Liver (tissue), 9 donors: ENCODE data around the gene PRKAR1B. TPM values are rescaled to one million over a fixed set of nuclear protein-coding genes. Genes with fewer than 3 reads are reported as not detected.

Experiments
- DNase-seq: peaks from one replicate; pipeline ENCODE4 v3.0.0-alpha.2; 2017; ENCODE audit warnings: low spot score
- H3K27ac ChIP-seq, 2 donors: one replicate each; pipeline ENCODE4 v1.7.0; 2013; ENCODE audit warnings: inconsistent platforms in 2 of 2, low read length in 2 of 2, control low read depth in 1 of 2, low read depth in 1 of 2, mild to moderate bottlenecking in 1 of 2
- H3K27me3 ChIP-seq, 4 donors: one replicate each; pipeline versions ENCODE4 v1.6.1 to v1.7.0; 2013; ENCODE audit warnings: low read length in 3 of 4, inconsistent platforms in 1 of 4, mild to moderate bottlenecking in 1 of 4, moderate library complexity in 1 of 4; ENCODE audit not compliant: control insufficient read depth in 4 of 4, insufficient read depth in 4 of 4
- H3K36me3 ChIP-seq, 4 donors: one replicate each; pipeline versions ENCODE4 v1.6.1 to v1.7.0; 2013; ENCODE audit warnings: low read length in 3 of 4, mild to moderate bottlenecking in 3 of 4, low read depth in 1 of 4, moderate library complexity in 1 of 4; ENCODE audit not compliant: control insufficient read depth in 4 of 4, insufficient read depth in 3 of 4
- H3K4me1 ChIP-seq, 4 donors: one replicate each; pipeline versions ENCODE4 v1.6.1 to v1.7.0; 2013; ENCODE audit warnings: low read length in 3 of 4, mild to moderate bottlenecking in 3 of 4, moderate library complexity in 1 of 4; ENCODE audit not compliant: control insufficient read depth in 4 of 4, insufficient read depth in 4 of 4
- H3K4me3 ChIP-seq, 3 donors: one replicate each; pipeline versions ENCODE4 v1.6.1 to v1.7.0; 2013; ENCODE audit warnings: low read length in 3 of 3, control low read depth in 1 of 3, low read depth in 1 of 3, mild to moderate bottlenecking in 1 of 3
- H3K9ac ChIP-seq, 2 donors: one replicate each; pipeline ENCODE4 v1.7.0; 2013; ENCODE audit warnings: low read length in 2 of 2, mild to moderate bottlenecking in 2 of 2, moderate library complexity in 2 of 2, control low read depth in 1 of 2, low read depth in 1 of 2
- H3K9me3 ChIP-seq, 4 donors: one replicate each; pipeline versions ENCODE4 v1.6.1 to v1.7.0; 2013; ENCODE audit warnings: low read length in 3 of 4; ENCODE audit not compliant: control insufficient read depth in 4 of 4
- ATF3 ChIP-seq: IDR thresholded peaks from 2 replicates; pipeline ENCODE4 v1.6.1; 2016; ENCODE audit warnings: antibody characterized with exemption
- CTCF ChIP-seq: fragments of 150-350 bp; IDR thresholded peaks from 2 replicates; pipeline ENCODE4 v1.5.1; 2017; ENCODE audit warnings: improper control_type of control experiment, low read depth, low read length; ENCODE audit not compliant: missing input control
- EGR1 ChIP-seq, 2 donors: IDR thresholded peaks; 2 replicates each; pipeline ENCODE4 v1.6.1; 2016 to 2018; ENCODE audit warnings: antibody characterized with exemption in 2 of 2, low read depth in 2 of 2
- FOXA1 ChIP-seq: IDR thresholded peaks from 2 replicates; pipeline ENCODE4 v1.6.1; 2016; ENCODE audit warnings: antibody characterized with exemption
- FOXA2 ChIP-seq: IDR thresholded peaks from 2 replicates; pipeline ENCODE4 v1.6.1; 2016; ENCODE audit warnings: antibody characterized with exemption
- GABPA ChIP-seq, 2 donors: IDR thresholded peaks in 1 of 2; conservative IDR thresholded peaks in 1 of 2; 2 replicates each; pipeline ENCODE4 v1.6.1; 2016; ENCODE audit warnings: antibody characterized with exemption in 2 of 2, mild to moderate bottlenecking in 1 of 2, moderate library complexity in 1 of 2
- HNF4A ChIP-seq, 2 donors: conservative IDR thresholded peaks; 2 replicates each; pipeline ENCODE4 v1.6.1; 2016; ENCODE audit warnings: antibody characterized with exemption in 2 of 2, mild to moderate bottlenecking in 2 of 2
- HNF4G ChIP-seq: IDR thresholded peaks from 2 replicates; pipeline ENCODE4 v1.6.1; 2016; ENCODE audit warnings: antibody characterized with exemption
- JUND ChIP-seq, 2 donors: IDR thresholded peaks; 2 replicates each; pipeline ENCODE4 v1.6.1; 2016; ENCODE audit warnings: antibody characterized with exemption in 2 of 2
- MAX ChIP-seq: IDR thresholded peaks from 2 replicates; pipeline ENCODE4 v1.6.1; 2016; ENCODE audit warnings: antibody characterized with exemption
- NR2F2 ChIP-seq: IDR thresholded peaks from 2 replicates; pipeline ENCODE4 v1.6.1; 2016; ENCODE audit warnings: antibody characterized with exemption
- RAD21 ChIP-seq, 2 donors: IDR thresholded peaks; 2 replicates each; pipeline ENCODE4 v1.6.1; 2016; ENCODE audit warnings: antibody characterized with exemption in 2 of 2, mild to moderate bottlenecking in 2 of 2
- REST ChIP-seq: IDR thresholded peaks from 2 replicates; pipeline ENCODE4 v1.6.1; 2016; ENCODE audit warnings: antibody characterized with exemption, mild to moderate bottlenecking
- SP1 ChIP-seq: IDR thresholded peaks from 2 replicates; pipeline ENCODE4 v1.6.1; 2018; ENCODE audit warnings: antibody characterized with exemption, mild to moderate bottlenecking
- ZBTB33 ChIP-seq: IDR thresholded peaks from 2 replicates; pipeline ENCODE4 v1.6.1; 2016; ENCODE audit warnings: antibody characterized with exemption
- WGBS: extraction: QIAGEN DNeasy Blood & Tissue Kit; methylation state at CpG from one replicate; pipeline ENCODE4 v1.1.7; 2013; 5-methylcytosine and 5-hydroxymethylcytosine counted together
- polyA plus RNA-seq, 2 donors: library from polyadenylated mRNA; stranded (reverse) in 1 of 2; unstranded in 1 of 2; fragments of 200-250 nt in 1 of 2; fragments of >200 nt in 1 of 2; fragmentation: Nextera tagmentation in 1 of 2; extraction: Ambion mirVana in 1 of 2; gene quantifications; one replicate each; pipeline versions ENCODE4 v1.2.1 to v1.2.3, GENCODE V29; 2013 to 2015
- total RNA-seq, 2 donors: library from RNA; depleted of rRNA; stranded (reverse); fragments of >200 nt; gene quantifications; one replicate each; pipeline ENCODE4 v1.2.3, GENCODE V29; 2014
- donor health status: healthy.
- donor health status: healthy.
- donor health status: healthy.
- donor health status: healthy.
- donor health status: healthy.

The PRKAR1B gene
- total and polyA plus RNA-seq, 4 donors: 11.1 to 14.4 (median 12.4) TPM

- Histone ChIP-seq H3K4me1 (no peaks in the 10 kb centered on the region), H3K9ac (no peak overlapping the region), H3K27me3 (no peaks in the 10 kb centered on the region), H3K4me3 (no peak overlapping the region), H3K9me3 (peaks cover 2 to 12% (median 4%) of the 10 kb centered on the region in 4 donors), H3K36me3 (no peaks in the 10 kb centered on the region), H3K27ac (no peak overlapping the region)
- TF ChIP-seq RAD21 (IDR thresholded peaks at IDR 0.05): no peak
- no peak for TF ChIP-seq HNF4G
- TF ChIP-seq EGR1 (IDR thresholded peaks at IDR 0.05; ENCODE audit: low read depth in 2 of 2): no peak
- TF ChIP-seq MAX: no peak
- TF ChIP-seq ATF3: no peak
- TF ChIP-seq GABPA (IDR thresholded peaks at IDR 0.05 in 1 of 2, conservative IDR thresholded peaks at IDR 0.05 in 1 of 2): no peak
- no peak for TF ChIP-seq SP1
- no peak for TF ChIP-seq CTCF
- TF ChIP-seq FOXA2: no peak
- TF ChIP-seq JUND (IDR thresholded peaks at IDR 0.05): no peak
- TF ChIP-seq HNF4A (conservative IDR thresholded peaks at IDR 0.05): no peak
- TF ChIP-seq REST: no peak
- no peak for TF ChIP-seq FOXA1
- TF ChIP-seq ZBTB33: no peak
- no peak for TF ChIP-seq NR2F2
- 80% methylated on average over 23 of the region's 23 CpGs for WGBS
- DNase-seq: no peak
These were observed 109.2 kb downstream of the PRKAR1B start for GRCh38 chr7:617614-618538.
